ENCODE data around the gene NDUFS3. TPM values are rescaled to one million over a fixed set of nuclear protein-coding genes. Genes with fewer than 3 reads are reported as not detected.
A peak's percentile ranks its signal among the peaks of the same experiment; 100 is the strongest.

NDUFS3 gene
- total RNA-seq, 2 donors from 2014 or later: 27.2 to 28.7 TPM

DNA sequence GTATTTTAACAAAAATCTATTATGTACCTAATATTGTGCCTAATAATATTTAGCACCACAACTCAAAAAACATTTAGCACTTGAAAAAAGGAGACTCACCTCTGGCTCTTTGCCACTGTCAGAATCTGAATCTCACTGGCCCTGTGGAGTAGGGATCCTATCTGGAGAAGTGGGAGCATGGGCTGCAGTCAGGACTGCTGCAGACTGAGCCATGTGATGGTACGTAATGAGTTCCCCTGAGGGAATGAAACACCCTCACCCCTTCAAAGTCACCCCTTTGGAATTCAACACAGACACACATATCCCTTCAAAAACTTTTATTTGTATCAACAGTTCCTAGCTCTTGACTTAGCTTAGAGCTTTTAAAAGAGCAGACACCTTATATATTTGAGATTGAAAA, 7.0 kb upstream of the NDUFS3 start:
- no peak overlapping the region for H3K4me3 ChIP-seq
- ATAC-seq (no peak), DNase-seq (no peak)
- no peak overlapping the region for H3K27ac ChIP-seq
- WGBS, 2 donors: 85 to 100% methylated on average over 1 of the region's 1 CpG
- intact Hi-C loops (cut with DNase I): no loop called here
- peaks cover 0 to 6% of the 10 kb centered on the region in 2 donors for H3K36me3 ChIP-seq (replicated peaks in 1 of 2; ENCODE audit: insufficient read depth in 1 of 2, low read depth in 2 of 2)
- no peaks in the 10 kb centered on the region for H3K27me3 ChIP-seq
- peaks cover 8% of the 10 kb centered on the region for H3K4me1 ChIP-seq
- no peak for TF ChIP-seq POLR2A (IDR thresholded peaks at IDR 0.05)
- TF ChIP-seq, protein P1, sequence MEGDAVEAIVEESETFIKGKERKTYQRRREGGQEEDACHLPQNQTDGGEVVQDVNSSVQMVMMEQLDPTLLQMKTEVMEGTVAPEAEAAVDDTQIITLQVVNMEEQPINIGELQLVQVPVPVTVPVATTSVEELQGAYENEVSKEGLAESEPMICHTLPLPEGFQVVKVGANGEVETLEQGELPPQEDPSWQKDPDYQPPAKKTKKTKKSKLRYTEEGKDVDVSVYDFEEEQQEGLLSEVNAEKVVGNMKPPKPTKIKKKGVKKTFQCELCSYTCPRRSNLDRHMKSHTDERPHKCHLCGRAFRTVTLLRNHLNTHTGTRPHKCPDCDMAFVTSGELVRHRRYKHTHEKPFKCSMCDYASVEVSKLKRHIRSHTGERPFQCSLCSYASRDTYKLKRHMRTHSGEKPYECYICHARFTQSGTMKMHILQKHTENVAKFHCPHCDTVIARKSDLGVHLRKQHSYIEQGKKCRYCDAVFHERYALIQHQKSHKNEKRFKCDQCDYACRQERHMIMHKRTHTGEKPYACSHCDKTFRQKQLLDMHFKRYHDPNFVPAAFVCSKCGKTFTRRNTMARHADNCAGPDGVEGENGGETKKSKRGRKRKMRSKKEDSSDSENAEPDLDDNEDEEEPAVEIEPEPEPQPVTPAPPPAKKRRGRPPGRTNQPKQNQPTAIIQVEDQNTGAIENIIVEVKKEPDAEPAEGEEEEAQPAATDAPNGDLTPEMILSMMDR (IDR thresholded peaks at IDR 0.05): no peak
- H3K9me3 ChIP-seq: no peaks in the 10 kb centered on the region

DNA sequence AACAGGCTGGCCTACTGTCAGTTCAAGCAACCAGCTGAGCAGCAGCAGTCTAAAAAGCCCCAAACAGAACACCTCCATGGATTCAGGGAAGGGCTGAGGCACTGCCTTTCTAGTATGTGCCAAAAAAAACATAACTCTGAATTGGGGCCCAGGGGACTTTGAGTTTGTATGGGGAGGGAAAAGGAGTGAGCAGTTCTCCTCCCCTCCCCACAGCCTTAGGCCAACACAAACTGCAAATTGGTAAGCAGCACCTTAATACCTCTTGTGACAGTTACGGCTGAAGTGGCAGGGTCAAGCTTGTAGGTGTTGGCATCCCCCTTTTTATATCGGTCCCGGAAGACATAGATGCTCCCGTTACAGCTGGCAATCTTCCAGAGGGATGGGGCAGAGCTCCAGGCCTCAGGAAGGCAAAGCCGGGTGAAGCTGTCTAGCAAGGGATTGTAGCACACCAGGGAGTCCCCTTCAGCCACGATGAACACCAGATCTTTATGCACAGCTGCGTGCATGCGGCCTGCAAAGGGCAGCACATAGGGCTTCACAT, 6.1 kb upstream of the NDUFS3 start:
- WGBS, 2 donors: 52% methylated on average over 8 of the region's 8 CpGs; no CpG with 5 or more reads in 1 of the 2 donors
- ATAC-seq (no peak), DNase-seq (no peak)
- Histone ChIP-seq H3K4me1 (peaks cover 2% of the 10 kb centered on the region), H3K27ac (no peak overlapping the region), H3K9me3 (no peaks in the 10 kb centered on the region), H3K27me3 (no peaks in the 10 kb centered on the region), H3K36me3 (replicated peaks in 1 of 2; ENCODE audit: insufficient read depth in 1 of 2, low read depth in 2 of 2) (peaks cover 0 to 6% of the 10 kb centered on the region in 2 donors), H3K4me3 (no peak overlapping the region)
- intact Hi-C loops (cut with DNase I): no loop called here
- TF ChIP-seq, protein P1 (IDR thresholded peaks at IDR 0.05): no peak
- TF ChIP-seq POLR2A (IDR thresholded peaks at IDR 0.05): no peak

GRCh38 chr11:47573321-47573720, 5.6 kb upstream of the NDUFS3 start:
- H3K27me3 ChIP-seq: no peaks in the 10 kb centered on the region
- no peaks in the 10 kb centered on the region for H3K9me3 ChIP-seq
- H3K36me3 ChIP-seq (replicated peaks in 1 of 2; ENCODE audit: insufficient read depth in 1 of 2, low read depth in 2 of 2): peaks cover 0 to 6% of the 10 kb centered on the region in 2 donors
- intact Hi-C loops (cut with DNase I): no loop called here
- 86 to 88% methylated on average over 11 of the region's 11 CpGs for WGBS, 2 donors
- no peak overlapping the region for H3K4me3 ChIP-seq
- peaks cover 7% of the 10 kb centered on the region for H3K4me1 ChIP-seq
- ATAC-seq: no peak
- no peak for DNase-seq
- H3K27ac ChIP-seq: no peak overlapping the region
- TF ChIP-seq POLR2A (IDR thresholded peaks at IDR 0.05): no peak
- TF ChIP-seq, protein P1 (IDR thresholded peaks at IDR 0.05): no peak

GRCh38 chr11:47577460-47578041, 1.3 kb upstream of the NDUFS3 start:
- intact Hi-C loops (cut with DNase I): no loop called here
- TF ChIP-seq, protein P1 (IDR thresholded peaks at IDR 0.05): no peak
- no peak for TF ChIP-seq POLR2A (IDR thresholded peaks at IDR 0.05)
- 71 to 73% methylated on average over 12 to 13 of the region's 13 CpGs for WGBS, 2 donors

GRCh38 chr11:47583844-47584243, 5.0 kb downstream of the NDUFS3 start:
- intact Hi-C loops (cut with DNase I): no loop called here
- H3K27ac ChIP-seq: no peak overlapping the region
- DNase-seq: no peak
- no peaks in the 10 kb centered on the region for H3K9me3 ChIP-seq
- 91 to 93% methylated on average over 5 of the region's 5 CpGs for WGBS, 2 donors
- no peaks in the 10 kb centered on the region for H3K27me3 ChIP-seq
- H3K36me3 ChIP-seq (replicated peaks in 1 of 2; ENCODE audit: insufficient read depth in 1 of 2, low read depth in 2 of 2): peaks cover 13 to 26% of the 10 kb centered on the region in 2 donors
- no peak overlapping the region for H3K4me3 ChIP-seq
- no peak for ATAC-seq
- TF ChIP-seq, protein P1 (IDR thresholded peaks at IDR 0.05): no peak
- peaks cover 11% of the 10 kb centered on the region for H3K4me1 ChIP-seq

More at GRCh38 chr11:47577460-47578041, 1.3 kb upstream of the NDUFS3 start:
- Histone ChIP-seq H3K27ac (no peak overlapping the region), H3K27me3 (no peaks in the 10 kb centered on the region), H3K4me3 (peak overlapping the region in 1 of 2 donors; percentile 86), H3K4me1 (peaks cover 20% of the 10 kb centered on the region), H3K9me3 (no peaks in the 10 kb centered on the region), H3K36me3 (replicated peaks in 1 of 2; ENCODE audit: insufficient read depth in 1 of 2, low read depth in 2 of 2) (peaks cover 13 to 18% of the 10 kb centered on the region in 2 donors)
- ATAC-seq (no peak), DNase-seq (no peak)

Data from body of pancreas (tissue), 4 donors.